Stimulated activated CD8-positive, alpha-beta memory T cell treated with anti-CD3 and anti-CD28 coated beads, Interleukin-12 subunit alpha, Interleukin-12 subunit beta, amount 100 ng/mL, for 24 hours (primary cell): ENCODE results near the gene HEY2.
"Not testable (repeated sequence)": the region's sequence is repeated elsewhere in the genome, so short reads cannot be mapped to it uniquely, and the experiment has no call there.

Source experiments
- DNase-seq: peaks from one replicate; pipeline ENCODE4 v3.0.0-alpha.2; 2020; ENCODE audit errors: extremely low read depth

The HEY2 gene

DNA sequence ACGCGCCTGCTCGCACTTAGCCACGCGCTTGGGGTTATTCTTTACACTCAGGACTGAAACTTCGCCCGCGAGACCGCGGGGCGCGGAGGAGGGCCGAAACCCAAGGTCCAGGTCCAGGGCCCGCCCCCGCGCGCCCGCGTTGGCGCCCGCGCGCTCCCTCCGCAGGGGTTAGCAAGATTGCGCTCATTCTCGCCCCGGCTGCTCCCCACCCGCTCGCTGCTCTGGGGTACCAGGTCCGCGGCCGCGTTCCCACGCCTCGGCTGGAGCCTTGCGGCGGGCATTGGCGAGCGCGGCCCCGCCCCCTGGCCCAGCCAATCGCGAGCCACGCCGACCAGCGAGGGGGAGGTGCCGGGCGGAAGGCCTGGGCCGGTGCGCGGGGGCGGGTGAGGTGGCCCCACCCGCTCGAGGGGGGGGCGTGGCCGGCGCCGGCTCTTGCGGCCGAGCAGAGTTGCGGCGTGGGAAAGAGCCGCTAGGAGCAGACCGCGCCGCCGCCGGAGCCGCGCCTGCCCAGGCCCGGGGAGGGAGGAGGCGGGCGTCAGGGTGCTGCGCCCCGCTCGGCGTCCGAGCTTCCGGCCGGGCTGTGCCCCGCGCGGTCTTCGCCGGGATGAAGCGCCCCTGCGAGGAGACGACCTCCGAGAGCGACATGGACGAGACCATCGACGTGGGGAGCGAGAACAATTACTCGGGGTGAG, at the start of gene HEY2:
Gene HEY2, plus strand, starts transcription at position 460 of the 692 bp plus-strand sequence. Its CDS starts 145 bp downstream, at position 605.
- DNase-seq = peak; percentile 64

DNA sequence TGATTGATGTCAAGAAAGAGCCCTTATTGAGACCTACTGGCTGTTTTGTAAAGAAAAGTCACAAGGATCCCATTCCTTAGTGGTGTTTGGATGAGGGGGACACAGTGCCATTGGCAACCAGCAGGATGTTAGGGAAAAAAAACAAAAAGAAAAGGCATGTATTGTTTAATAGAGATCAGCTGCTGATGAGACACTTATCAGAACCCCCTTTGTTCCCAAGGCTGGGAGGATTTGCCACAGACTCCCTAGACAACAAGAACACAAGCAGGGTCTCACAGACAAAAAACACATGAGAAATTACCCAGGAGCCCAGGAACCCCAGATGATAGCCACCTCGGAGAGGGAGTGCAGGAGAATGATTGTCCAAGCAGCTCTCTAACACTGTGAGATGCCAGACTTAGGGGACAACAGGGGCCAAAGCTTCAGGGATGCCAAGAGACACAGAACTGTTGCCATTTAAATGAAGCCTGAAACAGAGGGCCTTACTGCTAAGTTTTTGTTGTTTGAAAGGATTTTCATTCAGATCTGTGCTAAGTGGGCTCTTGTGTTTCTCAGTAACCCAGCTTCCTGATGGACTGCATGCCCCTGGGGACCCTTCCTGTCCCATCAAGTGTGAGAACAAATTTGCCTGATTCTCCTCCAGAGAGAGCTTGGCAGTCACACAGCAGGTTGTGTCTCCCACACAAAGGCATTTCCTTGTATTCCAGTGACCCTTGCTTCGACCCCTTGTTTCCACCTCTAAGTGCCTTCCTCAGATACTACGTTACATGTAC, 48.7 kb upstream of the HEY2 start:
- DNase-seq = no peak

DNA sequence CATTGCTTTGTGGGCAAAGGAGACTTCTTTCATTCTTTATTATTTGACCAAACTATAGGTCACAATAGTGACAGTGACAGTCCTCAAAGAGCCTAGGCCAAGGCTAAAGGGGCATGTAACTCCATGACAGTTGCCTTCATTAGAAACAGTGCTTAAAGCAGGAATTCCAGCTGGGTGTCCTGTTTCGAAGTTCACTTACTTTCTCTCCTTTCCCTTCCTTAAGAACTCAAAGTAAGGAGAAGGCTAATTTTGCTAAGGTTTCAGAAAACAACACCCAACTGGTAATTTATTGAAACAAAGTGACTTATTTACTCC, 48.1 kb upstream of the HEY2 start:
- no peak for DNase-seq

DNA sequence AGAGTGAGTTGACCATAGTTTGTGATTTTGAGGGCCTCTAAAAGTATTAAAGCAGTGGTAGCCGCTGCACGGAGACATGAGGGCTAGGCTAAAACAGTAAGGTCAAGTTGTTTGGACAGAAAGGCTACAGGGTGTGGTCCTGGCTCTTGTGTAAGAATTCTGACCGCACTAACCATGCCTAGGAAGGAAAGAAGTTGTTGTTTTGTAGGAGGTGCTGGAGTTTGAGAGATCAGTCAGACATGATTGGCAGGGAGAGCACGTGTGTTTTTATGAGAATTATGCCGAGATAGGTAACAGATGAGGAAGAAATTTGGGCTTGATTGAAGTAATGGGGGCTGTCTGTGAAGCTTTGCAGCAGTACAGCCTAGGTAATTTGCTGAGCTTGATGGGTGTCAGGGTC, 45.5 kb upstream of the HEY2 start:
- not testable (repeated sequence) for DNase-seq

DNA sequence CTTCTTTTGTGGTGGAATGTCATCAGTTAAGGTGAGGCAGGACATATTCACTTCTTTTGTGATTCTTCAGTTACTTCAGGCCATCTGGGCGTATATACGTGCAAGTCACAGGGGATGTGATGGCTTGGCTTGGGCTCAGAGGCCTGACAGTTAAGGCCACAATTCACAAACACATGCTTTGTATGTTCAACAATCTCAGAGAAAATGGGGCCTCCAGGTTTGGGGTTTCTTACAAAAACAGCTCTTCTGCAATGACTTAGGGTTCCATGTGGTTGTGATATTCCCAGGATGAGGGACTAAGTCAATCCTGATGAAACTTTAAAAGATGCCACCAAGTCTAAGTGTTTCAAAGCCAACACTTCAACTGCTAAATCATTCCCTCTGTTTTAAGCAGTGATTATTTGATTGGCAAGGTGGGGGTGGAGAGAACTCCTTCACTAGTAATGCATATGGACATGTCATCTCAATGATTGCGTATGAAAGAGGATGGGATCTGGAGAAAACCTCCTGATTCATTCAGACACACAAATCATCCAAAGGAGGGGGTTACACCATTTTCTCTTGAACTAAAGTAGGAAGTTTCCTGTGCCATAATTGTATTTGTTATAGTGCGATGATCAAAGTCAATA, 41.7 kb upstream of the HEY2 start:
- no peak for DNase-seq

DNA sequence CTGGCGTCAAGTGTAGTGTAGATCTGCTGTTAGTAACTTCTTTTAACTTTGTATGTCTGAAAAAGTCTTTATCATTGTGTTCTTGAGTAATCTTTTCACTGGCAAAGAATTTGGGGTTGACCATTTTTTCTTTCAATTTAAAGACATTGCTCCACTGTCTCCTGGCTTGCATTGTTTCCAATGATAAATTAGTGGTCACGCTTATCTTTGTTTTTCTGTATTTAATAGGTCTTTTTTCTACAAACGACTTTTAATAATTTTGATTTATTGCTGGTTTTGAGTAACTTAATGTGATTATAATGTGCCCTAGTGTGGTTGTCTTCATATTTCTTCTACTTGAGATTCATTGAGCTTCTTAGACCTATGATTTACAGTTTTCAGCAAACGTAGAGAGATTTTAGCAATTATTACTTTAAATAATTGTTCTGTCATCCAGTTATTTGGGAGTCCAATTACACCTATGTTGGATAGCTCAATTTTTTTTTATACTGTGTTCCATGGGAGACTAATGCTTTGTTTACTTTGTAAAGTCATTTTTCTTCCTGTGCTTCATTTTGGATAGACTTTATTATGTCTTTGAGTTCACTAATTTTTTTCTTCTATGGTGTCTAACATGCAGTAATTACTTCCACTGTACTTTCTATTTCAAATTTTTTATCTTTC, 38.3 kb upstream of the HEY2 start:
- no peak for DNase-seq

DNA sequence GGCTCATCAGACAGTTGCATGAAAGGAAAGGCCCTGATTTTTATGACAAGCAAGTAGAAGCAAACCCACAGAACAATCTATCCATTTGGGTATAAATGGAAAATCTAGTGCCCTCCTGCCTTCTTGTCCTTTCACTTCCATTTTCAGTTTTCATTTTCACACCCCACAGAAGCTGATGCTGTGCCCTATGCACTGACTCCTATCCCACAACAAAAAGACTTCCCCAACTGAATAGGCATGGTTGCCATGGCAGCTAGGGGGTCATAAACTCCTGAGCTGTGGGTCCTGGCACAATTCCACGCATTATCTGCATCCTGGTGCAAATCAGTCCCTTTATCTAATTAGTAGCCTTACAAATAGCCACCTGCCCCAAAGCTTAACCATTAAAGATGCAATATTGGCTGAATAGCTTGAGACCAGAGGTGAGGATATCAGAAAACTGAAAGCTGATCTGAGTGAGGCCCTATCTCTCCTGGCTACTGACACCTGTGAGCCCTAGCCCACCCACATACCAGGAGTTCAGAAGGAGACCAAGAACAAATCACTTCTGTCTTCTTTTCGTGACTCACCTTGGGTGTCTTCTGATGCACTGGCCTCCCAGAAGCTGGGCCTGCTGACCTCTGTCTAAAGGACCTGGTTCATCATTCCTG, 34.9 kb upstream of the HEY2 start:
- DNase-seq = no peak

DNA sequence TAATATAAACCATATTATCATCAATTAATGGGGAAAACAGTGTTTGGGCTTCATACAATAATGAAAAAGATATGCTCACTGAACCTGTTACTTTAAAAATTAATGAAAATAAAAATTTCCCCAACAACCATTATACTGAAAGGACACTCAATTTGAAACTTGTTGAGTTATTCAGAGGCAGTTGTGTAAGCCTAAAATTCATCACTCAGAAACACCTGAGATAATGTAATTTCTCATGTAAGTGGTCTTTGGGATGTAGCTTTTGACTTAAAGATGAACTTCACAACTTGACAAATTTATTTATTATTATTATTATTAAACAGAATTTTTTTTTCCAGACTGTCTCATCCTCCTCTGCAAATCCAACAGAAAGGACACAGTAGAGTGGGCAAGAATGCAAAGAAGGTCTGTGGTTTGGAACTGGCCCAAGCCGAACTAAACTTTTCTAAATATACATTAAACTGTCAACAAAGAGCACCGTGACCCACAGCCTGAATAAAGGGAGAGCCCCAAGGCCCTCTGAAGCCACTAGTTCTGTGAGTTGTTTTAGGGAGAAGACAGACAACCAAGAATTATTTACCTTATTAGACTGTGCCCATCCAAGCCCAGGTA, 32.2 kb upstream of the HEY2 start:
- DNase-seq = no peak

DNA sequence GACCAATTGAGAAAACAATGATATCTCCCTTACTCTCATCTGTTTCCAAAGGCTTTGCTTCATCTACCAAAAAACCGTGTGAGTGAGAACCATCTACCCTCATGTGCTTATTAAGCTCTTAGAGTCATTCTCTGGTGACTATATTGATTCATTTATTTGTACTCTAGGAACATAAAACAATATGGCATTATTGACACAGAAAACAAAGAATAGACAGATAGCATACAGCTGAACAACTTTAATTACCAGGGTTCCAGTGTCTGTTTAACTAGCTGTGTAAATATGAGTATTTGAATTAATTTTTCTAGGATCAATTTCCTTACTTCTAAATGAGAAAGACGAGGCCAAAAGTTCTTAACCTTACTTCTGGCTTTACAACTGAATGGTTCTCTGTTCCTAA, 31.3 kb upstream of the HEY2 start:
- no peak for DNase-seq

DNA sequence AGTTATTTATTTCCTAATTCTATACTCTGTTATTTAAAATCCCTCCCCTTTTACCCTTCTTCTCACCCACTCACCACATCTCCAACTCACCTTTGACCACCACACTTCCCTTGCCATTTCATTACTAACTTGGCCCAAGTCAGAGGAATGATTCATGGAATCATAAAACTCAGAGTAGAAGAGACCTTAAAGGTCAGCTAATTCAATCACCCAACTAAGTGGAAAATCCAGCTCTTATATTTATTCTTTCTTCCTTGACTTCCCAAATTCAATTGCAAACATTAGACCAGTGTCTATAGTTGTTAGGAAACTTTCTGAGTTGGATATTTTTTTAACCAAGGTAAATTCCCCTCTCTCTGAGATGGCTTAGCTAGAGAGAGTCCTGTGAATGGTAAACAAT, 26.5 kb upstream of the HEY2 start:
- no peak for DNase-seq

DNA sequence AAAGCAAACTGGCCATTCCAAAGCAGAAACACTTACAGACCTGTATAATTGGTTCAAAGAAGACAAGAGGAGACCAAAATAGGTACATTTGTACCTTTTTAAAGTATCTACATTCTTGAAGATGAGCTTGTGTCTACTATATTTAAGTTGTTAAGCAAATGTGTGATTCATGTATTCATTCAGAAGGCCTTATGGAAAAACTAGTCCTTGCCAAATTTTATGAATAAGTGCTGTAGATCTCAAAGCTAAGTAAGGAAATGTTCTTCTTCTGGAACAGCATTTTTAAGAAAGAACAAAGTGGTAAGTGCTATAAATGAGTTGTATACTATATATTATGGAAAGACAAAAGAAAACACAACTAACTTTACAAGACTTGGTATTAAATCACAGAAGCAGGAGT, 22.2 kb upstream of the HEY2 start:
- DNase-seq = no peak

DNA sequence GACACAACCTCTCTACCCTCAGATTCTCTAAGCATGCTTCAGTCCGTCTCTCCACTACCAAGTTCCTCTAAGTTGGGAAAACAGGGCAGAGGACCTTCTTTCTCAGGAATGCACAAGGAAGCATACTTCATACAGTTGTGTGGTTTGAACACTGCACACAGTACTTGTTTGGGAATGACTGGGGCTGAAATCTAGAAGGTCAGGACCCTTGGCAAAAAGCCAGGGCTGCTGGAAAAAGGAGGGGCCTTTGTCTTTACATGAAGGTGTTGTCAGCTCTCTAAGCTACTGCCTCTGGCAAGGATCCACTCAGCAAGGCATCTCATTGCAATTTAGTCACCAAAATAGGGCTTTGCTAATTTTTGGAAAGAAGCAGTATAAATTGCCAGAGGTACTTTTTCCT, 20.7 kb upstream of the HEY2 start:
- no peak for DNase-seq

DNA sequence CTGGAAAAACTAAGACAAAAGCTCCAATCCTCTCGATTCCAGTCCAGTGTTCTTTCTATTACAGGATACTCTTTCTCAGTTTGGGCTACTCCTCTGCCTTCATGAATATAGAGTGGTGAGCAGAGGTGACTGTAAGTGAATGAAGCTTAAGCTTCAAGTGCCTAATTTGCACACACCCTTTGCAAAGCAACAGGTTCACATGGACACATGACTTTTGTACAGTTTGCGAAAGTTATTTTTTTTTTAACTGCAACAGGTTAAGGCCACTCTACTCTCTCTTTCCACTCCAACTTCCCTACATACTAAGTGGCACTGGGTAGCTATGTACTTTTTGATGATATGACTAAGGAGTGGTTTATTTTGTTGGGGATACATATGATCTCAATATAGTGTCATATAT, 19.4 kb upstream of the HEY2 start:
- no peak for DNase-seq

DNA sequence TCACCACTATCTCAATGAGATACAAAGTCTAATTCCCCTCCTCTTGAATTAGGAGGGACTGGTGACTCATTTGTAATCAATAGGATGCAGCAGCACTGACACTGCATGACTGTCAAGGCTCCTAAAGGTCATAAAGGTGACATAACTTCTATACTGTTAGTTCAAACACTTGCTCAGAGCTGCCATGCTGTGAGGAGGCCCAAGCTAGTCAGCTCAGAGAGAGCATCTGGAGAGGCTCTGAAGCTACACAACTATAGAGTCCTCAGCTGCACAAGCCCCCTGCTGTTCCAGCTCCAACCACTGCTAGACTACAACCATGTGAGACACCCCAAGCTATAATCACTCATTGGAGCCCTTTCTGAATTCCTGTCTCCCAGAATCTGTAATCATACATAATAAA, 17.0 kb upstream of the HEY2 start:
- no peak for DNase-seq

DNA sequence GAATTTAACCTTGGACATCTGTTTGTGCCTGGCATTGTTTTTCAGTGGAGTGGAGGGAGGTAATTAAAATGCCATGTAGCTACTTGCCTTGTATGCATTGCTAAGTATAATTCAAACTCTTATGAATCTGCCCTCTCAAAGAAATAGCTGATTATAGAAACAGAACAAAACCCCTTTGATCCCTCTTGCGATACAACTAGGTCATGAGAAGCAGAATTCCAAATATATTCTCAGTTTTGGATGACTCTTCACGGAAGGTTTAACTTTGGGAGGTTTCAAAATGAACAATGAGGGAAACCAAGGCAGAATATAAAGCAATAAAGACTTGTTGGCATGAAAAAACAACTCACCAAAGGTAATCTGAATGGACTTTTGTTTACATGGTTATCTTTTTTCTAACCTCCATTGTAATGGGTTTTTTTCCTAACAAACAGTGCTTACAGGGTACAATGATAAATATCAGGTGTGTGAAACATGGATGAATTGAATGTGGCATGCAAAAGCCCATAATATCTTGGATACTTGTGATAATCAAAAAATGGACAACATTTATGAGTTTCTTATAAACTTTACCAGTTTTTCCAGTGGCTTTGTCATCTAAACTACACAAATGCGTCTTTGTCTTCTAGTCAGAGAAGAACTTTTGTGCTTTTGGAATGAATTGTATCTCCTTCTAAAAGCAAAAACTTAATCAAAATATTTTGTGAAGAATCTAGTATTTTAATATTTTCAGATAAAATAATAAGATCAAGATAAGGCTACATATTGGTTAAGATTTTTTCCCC, 15.7 kb upstream of the HEY2 start:
- DNase-seq = no peak

DNA sequence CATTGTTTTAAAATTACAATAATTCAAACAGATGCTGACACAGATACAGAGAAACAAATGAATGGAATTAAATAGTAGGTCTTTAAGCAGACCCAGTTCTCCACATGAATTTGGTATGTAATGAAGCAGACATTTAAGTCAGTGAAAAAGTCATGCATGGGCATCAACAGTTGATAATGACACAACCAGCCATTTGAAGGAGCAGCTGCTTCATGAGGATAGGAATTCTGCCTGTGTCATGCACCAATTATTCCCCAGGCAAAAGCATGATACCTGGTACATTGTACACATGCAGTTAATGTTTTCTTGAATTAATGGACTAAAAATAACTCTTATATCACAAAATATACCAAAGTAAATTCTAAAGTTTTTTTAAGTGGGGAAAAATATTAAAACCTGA, 11.2 kb upstream of the HEY2 start:
- no peak for DNase-seq

DNA sequence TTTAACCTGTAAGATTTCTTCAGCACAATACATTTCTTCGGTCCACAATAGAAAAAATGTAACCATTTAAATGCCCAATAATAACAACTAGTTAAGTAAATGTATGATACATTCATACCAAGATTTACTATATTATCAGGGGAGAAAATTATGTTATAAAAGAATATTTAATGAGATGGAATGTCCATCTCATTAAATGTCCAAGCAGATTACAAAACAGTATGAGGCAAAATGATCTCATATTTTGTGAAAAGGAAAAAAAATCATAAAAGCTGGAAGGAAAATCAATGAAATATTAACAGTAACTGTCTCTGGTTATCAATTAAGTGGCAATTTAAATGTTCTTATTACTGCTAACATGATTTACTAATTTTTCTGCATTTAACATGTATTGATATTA, 10.1 kb upstream of the HEY2 start:
- no peak for DNase-seq

DNA sequence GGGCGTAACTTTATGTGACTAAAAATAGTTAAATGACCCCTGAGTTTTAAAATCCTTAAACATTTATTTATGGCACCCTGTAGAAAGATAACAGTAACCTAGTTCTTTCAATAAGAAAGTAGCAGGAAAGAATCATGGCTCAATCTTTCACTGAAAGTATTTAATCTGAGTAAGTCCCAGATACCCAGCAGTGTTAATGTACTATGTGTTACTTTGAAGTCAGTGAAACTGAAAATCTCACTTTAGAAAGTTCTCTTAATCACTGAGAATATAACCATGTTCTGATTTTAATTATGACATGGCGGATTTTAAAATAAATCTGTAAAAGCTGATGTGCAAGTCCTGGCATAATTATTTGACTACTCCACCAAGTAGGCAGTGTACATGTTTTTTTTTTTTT, 8.1 kb upstream of the HEY2 start:
- DNase-seq = no peak

DNA sequence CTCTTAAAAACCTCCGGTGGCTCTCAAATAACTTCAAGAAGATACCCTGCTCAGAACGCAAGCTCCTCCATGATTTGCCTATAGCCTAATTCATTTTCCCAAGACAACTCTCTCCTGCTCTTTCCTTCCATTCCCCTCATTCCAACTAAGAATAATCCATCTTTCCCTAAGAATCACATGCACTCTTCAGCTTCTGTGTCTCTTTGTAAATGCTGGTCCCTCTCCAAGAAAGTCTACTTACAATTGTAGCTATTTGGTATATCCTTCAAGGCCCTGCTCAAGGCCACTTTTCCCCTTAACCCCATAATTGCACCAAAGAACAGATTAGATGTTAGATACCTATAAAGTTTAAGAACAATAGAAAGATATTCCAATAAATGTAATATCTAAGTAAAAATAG, 7.4 kb upstream of the HEY2 start:
- DNase-seq = no peak

DNA sequence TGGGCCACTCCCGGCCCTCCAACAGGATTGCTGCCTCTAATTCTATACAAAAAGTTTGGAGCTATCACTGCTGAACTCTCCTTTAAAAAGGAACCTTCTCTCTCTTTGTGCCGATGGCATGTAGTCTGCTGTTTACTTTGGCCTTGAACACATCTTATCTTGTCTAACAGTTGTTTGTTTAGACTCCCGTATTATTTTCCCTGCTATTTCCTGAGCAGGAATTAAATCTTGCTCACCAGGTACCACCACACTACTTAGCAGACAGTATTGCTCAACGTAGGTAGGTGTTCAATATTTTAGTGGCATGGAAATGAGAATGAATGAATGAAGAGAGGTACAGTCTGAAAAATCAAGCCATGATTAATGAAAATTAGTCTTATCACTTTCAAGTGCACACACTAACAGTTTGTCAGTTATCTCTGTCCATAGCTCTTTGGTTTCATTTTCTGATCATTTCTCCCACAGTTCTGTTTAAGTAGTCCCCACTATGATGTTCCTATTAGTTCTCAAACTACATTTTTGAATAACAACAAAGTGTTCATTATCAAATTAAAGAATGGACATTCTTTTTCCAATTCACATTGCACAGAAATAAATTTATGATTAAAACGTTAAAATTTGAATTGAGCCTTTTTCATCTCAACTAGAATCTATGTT, 6.8 kb upstream of the HEY2 start:
- no peak for DNase-seq
